ENCODE results near the gene PCSK1N.
"Not testable (repeated sequence)": the region's sequence is repeated elsewhere in the genome, so short reads cannot be mapped to it uniquely, and the experiment has no call there.

The PCSK1N gene, protein sequence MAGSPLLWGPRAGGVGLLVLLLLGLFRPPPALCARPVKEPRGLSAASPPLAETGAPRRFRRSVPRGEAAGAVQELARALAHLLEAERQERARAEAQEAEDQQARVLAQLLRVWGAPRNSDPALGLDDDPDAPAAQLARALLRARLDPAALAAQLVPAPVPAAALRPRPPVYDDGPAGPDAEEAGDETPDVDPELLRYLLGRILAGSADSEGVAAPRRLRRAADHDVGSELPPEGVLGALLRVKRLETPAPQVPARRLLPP

DNA sequence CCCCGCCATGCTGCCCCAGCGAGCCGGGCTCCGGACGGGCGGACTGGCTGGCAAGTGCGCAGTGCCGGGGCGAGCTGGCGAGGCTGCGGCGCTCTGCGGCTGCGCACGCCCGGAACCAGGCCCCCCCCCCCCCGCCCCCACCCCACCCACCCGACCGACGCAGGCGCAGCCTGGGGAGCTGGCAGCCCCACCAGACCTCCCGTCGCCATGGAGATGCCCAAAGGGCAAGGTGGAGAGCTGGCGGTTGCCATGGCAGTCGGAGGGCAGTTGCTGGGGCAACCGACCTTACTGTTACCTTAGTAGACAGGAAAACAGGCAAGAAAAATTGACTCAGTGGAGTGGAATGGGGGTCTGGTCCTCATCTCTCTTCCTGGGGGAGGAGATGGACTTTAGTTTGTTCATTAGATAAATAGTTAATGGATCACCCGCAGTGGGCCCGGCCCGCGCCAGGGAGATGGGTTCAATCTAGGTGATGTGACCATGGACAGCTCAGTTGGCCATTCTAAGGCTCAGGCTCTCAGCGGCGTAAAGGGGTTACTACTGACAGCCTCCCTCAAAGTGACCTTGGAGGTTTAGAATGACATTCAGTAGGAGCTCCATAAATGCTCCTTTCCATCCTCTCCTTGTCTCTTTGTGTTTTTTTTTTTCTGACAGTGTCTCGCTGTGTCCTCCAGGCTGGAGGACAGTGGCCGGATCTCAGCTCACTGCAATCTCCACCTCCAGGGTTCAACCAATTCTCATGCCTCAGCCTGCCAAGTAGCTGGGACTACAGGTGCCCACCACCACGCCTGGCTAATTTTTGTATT lies at the start of gene PCSK1N:
Gene PCSK1N (minus strand): TSS at position 87 of the 806 bp plus-strand sequence. CDS start 78 bp downstream, at position 9.
- no peak for DNase-seq

DNA sequence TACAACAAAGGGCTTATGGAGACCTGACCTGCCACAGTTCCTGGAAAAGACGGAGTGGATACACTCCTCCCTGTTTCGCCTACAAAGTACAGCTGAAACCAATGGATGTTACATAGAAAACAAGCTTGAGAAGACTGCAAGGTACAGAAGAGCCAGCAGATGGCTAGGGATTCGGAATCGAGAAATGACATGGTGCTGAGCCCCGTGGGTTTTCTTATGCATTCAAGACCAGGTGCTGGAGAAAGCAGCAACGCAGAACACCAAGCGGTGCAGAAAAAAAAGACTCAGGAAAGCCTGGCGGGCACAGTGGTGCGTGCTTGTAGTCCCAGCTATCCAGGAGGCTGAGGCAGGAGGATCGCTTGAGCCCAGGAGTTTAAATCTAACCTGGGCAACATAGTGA lies 48.3 kb upstream of the PCSK1N start:
- DNase-seq: no peak

DNA sequence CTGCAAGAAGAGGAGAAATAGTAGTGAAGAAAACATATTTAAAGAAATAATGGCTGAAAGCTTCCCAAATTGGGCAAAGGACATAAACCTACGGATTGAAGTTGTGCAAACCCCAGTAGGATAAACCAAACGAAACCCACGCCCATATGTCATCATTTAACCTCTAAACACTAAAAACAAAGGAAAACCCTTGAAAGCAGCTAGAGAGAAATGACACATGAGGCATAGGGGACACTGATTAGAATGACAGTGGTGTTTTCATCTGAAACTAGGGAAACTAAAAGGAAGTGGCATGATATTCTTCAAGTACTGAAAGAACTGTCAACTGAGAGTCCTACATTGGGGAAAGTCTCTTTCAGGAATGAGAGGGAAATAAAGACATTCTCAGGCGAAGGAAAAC lies 41.5 kb upstream of the PCSK1N start:
- not testable (repeated sequence) for DNase-seq

DNA sequence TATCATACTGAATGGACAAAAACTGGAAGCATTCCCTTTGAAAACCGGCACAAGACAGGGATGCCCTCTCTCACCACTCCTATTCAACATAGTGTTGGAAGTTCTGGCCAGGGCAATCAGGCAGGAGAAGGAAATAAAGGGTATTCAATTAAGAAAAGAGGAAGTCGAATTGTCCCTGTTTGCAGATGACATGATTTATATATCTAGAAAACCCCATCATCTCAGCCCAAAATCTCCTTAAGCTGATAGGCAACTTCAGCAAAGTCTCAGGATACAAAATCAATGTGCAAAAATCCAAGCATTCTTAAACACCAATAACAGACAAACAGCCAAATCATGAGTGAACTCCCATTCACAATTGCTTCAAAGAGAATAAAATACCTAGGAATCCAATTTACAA lies 36.6 kb upstream of the PCSK1N start:
- DNase-seq: not testable (repeated sequence)

DNA sequence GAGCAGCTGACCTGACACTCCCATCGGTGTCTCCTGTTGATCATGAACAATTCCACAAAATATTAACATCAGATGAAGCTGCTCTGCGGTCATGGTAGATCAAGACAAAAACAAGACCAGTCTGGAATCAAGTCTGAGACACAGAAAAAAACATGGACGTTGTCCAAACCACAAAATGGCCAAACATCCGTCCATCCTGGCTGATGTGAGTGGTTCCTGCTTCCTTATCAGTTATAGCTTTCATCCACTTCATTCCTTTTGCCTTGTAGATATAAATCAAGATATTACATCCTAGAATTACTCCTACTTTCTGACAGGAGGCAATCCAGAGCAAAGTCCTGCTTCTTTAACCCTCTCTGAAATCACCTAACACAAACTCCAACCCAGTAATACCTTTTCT lies 28.8 kb upstream of the PCSK1N start:
- DNase-seq: no peak

DNA sequence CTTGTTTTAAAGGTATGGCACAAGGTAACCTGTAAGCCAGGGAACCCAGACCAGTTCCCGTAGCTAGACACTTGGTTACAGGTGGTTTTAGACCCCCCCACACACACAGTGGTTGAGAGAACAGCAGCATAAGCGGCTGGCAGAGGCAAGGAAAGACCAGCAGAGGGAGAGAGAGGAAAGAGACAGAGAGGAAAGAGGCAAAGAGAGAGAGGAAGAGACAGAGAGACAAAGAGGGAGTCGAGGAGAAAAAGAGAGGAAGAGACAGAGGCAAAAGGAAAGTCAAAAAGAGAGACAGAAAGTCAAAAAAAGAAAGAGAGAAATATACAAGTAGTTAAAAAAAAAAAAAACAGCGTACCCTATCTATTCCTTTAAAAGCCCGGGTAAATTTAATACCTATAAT lies 19.5 kb upstream of the PCSK1N start:
- no peak for DNase-seq

DNA sequence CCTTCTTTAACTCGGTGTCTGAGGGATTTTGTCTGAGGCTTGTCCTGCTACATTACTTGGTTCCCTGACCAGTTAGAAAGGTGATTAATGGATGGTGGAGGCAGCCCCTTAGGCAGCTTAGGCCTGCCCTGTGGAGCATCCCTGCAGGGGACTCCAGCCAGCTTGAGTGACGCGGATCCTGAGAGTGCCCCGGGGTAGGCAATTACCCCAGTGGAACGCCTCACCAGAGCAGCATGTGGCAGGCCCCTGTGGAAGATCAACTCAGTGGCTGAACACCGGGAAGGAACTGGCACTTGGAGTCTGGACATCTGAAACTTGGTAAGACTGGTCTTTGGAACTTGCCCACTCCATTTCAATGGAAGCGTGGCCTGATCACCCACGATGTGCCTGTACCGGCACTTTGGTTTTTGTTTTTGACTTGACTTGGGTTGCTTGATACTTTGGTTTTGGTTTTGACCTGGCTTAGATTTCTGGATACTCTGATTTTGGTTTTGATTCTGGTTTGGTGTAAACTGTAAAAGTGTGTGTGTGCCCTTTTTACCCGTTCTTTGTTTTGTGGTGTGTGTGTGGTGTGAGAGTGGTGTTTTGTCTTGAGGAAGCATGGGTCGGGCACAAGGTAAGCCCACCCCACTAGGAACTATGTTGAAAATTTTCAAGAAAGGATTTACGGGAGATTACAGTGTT lies 18.9 kb upstream of the PCSK1N start:
- DNase-seq: not testable (repeated sequence)

DNA sequence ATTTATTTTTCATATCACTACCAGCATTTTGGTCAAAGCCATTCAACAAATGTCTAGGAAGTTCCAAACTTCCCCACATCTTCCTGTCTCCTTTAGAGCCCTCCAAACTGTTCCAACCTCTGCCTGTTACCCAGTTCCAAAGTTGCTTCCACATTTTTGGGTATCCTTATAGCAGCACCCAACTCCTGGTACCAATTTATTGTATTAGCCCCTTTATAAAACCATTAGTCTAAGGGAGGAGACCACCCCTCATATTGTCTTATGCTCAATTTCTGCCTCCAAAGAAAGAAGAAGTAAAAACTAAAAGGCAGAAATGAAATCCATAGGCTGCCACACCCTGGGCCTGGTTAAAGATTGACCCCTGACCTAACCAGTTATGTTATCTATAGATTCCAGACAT lies 18.1 kb upstream of the PCSK1N start:
- DNase-seq: not testable (repeated sequence)

DNA sequence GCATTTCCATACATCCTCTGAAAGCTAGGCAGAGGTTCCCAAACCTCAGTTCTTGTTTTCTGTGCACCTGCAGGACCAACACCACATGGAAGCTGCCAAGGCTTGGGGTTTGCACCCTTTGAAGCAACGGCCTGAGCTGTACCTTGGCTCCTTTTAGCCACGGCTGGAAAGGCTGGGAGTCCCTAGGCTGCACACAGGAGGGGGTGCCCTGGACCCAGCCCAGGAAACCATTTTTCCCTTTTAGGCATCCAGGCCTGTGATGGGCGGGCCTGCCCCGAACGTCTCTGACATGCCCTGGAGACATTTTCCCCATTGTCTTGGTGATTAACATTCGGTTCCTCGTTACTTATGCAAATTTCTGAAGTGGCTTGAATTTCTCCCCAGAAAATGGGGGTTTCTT lies 17.4 kb upstream of the PCSK1N start:
- DNase-seq: no peak

DNA sequence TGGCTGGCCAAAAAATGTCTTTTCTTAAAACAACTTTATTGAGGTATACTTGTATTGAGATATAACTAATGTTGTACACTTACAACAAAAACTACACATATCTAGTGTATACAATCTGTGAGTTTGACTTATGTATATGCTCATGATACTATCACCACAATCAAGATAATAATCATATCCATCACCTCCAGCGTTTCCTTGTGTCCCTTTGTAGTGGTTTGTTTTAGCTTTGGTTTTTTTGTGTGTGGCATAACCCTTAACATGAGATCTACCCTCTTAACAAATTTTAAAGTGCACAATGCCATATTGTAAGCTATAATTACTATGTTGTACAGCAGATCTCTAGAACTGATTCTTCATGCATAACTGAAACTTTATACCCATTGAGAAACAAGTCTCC lies 13.4 kb upstream of the PCSK1N start:
- DNase-seq: no peak

DNA sequence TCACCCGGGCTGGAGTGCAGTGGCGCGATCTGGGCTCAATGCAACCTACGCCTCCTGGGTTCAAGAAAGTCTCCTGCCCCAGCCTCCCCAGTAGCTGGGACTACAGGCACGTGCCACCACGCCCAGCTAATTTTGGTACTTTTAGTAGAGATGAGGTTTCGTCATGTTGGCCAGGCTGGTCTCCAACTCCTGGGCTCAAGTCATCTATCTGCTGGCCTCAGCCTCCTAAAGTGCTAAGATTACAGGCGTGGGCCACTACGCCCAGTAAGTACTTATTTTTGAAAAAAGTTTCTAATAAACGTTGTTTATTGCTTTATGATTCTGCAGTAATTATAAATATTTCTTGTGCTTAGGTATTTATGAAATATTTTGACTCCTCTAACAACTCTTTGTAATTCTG lies 4.3 kb upstream of the PCSK1N start:
- DNase-seq: no peak

DNA sequence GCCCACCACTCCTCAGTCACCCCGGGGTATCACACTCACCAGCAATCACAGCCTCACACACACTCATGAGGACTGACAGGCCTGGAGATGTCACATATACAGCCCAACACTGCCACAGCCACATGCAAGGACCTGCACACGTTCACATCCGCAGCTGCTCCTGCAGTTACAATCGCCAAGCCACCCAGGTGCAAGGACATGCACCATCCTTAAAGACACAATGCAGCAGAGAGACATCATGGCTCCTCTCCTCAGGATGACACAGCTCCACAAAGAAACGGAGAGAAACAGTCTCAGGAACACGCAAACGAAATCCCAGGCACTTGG lies 1.1 kb downstream of the PCSK1N start:
- DNase-seq: no peak

DNA sequence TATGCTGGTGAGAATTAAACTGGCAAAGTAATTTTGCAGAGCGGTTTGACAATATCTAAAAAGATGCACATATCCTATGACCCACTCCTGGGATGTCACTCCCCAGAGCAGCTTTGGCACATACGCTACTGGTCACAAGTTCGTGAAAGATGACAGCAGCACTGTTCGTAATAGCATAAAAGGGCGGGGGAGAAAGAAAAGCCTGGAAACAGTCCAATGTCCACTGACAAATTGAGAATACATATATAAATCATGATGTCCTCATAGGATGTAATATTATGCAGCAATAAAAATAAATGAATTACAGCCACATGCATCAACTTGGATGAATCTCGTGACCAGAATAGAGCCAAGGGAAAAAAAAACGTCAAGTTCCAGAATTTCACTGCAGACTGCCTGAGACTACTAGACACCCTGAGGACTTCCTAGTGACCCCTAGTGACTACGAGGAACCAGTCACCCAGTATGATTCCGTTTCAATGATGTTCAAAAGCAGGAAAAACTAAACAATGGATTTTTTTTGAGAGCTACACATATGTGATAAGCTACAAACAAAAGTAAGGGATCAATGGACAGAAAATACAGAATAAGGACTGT lies 1.8 kb downstream of the PCSK1N start:
- no peak for DNase-seq

DNA sequence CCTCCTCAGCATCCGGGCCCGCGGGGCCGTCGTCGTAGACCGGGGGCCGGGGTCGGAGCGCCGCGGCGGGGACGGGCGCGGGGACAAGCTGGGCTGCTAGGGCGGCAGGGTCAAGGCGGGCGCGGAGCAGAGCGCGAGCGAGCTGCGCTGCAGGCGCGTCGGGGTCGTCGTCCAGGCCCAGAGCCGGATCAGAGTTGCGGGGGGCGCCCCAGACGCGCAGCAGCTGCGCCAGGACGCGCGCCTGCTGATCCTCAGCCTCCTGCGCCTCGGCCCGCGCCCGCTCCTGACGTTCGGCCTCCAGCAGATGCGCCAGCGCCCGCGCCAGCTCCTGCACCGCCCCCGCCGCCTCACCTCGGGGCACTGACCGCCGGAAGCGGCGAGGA lies 3.5 kb downstream of the PCSK1N start:
- DNase-seq: no peak

DNA sequence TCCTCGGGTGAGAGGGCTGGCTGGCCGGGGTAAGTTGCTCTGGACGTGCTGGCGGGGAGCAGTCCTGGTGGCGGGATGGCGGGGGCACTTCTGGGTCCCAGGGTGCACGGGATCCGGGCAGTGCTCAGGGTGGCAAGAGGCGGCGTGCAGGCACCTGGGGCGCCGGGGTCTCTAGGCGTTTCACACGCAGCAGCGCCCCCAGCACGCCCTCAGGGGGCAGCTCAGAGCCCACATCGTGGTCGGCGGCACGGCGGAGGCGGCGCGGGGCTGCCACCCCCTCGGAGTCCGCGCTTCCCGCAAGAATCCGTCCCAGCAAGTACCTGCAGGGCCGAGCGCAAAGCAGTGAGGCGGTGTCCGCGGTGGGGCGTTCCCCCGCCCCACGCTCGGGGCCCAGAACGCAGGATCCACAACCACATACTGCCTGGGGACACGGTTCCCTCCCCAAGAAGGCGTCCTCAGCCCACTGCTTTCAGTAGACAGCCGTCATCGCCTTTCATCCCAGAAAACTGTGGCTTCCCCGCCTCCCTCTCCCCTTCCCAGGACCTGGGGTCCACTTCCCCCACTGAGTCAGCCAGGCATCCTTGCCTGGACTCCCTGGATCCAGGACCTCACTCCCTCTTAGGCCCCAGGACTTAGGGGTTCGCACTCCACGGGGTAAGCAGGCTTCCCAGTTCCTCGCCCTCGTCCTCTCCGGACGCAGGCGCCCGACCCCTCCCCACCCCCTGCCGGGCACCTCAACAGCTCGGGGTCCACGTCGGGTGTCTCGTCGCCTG lies 4.1 kb downstream of the PCSK1N start:
- no peak for DNase-seq

DNA sequence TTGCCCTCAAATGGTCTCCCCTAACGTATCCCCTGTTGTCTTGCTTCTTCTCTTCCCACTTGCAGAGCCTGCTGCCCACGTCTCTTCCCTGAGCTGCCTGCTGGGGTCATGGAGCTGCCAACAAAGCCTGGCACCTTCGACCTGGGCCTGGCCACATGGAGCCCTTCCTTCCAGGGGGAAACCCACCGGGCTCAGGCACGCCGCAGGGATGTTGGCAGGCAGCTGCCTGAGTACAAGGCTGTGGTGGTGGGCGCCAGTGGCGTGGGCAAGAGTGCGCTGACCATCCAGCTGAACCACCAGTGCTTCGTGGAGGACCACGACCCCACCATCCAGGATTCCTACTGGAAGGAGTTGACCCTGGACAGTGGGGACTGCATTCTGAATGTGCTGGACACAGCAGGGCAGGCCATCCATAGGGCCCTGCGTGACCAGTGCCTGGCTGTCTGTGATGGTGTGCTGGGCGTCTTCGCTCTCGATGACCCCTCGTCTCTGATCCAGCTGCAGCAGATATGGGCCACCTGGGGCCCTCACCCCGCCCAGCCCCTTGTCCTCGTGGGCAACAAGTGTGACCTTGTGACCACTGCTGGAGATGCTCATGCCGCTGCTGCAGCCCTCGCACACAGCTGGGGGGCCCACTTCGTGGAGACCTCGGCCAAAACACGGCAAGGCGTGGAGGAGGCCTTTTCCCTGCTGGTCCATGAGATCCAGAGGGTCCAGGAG lies 6.2 kb downstream of the PCSK1N start:
- DNase-seq: no peak

DNA sequence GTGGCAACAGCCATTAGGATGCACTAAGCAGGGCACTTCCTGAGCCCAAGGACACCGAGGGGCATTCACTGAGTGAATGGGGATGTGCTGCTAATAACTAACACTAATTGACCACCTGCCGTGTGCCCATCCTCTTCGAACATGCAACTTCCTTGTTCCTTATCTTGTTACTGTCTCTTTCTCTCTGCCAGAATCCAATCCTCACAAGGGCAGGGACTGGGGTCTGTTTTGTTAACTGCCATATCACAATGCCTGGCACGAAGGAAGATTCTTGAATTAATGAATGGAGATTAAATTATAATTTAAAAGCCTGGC lies 7.8 kb downstream of the PCSK1N start:
- DNase-seq: no peak

DNA sequence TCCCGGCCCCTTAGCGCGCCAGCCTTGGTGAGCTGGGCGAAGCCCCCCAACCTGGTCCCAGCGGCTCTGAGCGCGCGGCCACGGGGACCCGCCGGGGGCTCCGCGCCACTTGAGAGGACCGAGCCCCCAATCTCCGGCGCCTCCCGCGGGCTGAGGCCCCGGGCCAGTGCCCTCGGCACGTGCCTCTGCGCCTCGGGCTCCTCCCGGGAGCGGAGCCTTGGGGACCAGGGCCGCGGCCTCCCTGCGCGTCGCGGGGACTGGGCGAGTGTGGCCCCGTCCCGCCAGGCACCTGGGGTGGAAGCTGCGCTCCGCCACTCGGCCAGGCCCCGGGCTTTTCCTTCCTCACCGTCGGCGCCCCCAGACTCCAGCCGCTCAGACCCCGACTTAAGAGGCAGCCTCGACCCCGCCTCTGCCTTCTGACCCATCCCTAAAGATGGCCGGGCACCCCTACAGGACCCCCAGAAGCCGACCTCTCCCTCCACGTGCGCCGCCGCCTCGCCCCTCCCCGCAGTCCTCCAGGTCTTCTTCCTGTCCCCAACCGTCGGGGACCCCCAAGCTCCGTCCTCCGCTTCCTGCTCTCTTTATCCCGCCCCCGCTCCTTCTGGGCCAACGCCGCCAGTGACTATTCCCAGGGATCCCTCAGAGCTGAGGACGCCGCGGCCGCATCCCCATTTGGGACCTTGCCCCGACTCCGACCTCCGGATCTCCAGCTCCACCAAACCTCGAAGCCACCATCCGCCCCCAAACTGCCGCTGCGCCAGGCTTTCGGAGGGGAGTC lies 8.3 kb downstream of the PCSK1N start:
- DNase-seq: no peak

DNA sequence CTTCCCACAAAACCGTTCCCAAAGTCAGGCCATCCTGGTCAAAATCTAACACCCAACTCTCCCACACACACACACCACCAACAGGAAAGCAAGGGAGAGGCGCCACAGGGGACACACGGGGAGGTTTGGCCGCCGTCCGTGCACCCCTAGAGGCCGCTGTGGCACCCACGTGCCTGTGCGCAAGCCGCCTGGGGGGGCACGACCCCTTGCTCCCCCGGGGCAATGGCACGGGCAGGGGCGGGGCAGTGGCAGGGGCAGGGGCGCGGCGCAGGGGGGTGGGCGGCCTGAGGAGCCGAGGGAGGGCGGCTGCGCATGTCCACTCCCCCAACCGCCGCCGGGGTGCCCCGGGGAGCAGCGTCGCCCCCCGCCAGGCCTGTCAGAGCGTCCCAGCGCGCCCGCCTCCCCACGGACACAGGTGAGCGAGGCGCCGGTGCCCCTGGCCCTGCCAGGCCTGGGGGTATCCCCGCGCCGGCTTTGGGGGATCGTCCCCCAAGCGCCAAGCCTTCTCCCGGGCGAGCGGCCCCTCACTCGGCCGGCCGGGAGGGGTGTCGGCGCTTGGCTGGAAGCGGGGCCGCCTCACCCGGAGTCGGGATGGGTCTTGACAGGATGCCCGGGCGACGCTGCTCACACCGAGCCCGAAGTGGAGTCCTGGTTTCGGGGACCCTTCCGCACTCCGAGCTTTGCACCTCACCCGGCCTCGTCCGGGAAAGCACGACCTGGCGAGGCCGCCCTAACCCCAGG lies 9.1 kb downstream of the PCSK1N start, which contains the start of gene ERAS:
Gene ERAS (plus strand): TSS at position 379 of the 741 bp plus-strand sequence. CDS start 2,611 bp downstream, outside the sequence.
- no peak for DNase-seq

DNA sequence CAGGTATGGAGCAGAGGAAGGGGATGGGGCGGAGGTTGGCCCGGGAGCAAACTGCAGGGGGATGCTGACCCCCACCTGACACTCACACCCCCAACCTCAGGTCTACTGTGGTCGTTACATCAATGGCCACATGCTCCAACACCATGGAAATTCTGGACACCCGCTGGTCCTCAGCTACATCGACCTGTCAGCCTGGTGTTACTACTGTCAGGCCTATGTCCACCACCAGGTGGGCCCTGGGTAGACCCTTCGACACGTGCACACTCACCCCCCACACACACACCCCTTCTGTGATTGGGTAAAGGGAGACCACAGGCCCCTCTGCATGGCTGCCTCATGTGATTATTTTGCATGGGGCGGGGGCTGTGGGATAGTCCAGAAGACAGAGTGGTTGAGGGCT lies 11.3 kb downstream of the PCSK1N start:
- DNase-seq: no peak

DNA sequence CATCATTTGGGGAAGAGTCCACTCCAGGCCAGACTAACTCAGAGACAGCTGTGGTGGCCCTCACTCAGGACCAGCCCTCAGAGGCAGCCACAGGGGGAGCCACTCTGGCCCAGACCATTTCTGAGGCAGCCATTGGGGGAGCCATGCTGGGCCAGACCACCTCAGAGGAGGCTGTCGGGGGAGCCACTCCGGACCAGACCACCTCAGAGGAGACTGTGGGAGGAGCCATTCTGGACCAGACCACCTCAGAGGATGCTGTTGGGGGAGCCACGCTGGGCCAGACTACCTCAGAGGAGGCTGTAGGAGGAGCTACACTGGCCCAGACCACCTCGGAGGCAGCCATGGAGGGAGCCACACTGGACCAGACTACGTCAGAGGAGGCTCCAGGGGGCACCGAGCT lies 12.4 kb downstream of the PCSK1N start:
- DNase-seq: no peak
